Adrenal gland (tissue), 5 donors: ENCODE results near the gene NPAS3.
A peak's percentile ranks its signal among the peaks of the same experiment; 100 is the strongest.

Experiments
- POLR2A ChIP-seq, 2 donors: fragments of 450-650 bp; IDR thresholded peaks; one replicate each; pipeline ENCODE4 v1.6.1; 2017; ENCODE audit warnings: antibody characterized with exemption in 2 of 2, mild to moderate bottlenecking in 2 of 2, moderate library complexity in 1 of 2
- TF ChIP-seq, protein P1 (sequence below), 6 experiments: fragments of 450-650 bp in 4 of 6; fragments of 200-600 bp in 2 of 6; sonication (generic) in 1 of 6; IDR thresholded peaks; 1 replicate in 5 of 6; 2 replicates in 1 of 6; pipeline versions ENCODE4 v1.5.1 to v1.8.0; 2016 to 2021; ENCODE audit warnings: antibody characterized with exemption in 6 of 6, mild to moderate bottlenecking in 2 of 6, moderate library complexity in 1 of 6
- donor health status: DM: no; HTN: no; CAD: no.

DNA sequence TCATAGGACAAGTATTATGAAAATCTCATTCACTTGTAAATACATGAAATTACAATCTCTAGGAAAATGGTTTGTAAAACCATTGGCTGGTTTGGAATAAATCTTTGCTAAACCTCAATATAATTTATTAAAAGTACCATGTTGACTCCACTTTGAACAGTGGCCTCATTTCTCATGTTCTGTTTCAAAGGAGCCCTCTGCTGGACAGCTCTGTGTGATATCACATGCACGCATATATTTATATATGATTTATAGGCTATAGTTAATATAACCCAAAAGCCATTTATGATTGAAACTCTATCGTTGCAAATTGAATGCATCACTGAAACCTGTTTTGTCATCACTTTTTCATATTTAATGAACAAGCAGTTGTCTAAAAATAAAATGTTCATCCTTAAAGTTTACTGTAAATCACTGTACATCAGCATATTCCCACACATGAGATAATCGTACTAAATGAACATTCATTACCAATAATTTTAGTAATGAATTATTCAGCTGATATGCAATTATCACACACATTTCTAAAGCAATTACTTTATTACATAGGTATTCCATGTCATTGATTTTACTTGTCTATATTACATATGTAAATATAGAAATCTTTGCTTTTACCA, 493.8 kb downstream of the NPAS3 start:
- TF ChIP-seq, protein P1, sequence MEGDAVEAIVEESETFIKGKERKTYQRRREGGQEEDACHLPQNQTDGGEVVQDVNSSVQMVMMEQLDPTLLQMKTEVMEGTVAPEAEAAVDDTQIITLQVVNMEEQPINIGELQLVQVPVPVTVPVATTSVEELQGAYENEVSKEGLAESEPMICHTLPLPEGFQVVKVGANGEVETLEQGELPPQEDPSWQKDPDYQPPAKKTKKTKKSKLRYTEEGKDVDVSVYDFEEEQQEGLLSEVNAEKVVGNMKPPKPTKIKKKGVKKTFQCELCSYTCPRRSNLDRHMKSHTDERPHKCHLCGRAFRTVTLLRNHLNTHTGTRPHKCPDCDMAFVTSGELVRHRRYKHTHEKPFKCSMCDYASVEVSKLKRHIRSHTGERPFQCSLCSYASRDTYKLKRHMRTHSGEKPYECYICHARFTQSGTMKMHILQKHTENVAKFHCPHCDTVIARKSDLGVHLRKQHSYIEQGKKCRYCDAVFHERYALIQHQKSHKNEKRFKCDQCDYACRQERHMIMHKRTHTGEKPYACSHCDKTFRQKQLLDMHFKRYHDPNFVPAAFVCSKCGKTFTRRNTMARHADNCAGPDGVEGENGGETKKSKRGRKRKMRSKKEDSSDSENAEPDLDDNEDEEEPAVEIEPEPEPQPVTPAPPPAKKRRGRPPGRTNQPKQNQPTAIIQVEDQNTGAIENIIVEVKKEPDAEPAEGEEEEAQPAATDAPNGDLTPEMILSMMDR (IDR thresholded peaks at IDR 0.05) = peak; percentile 39 to 61 (median 42)
- TF ChIP-seq POLR2A (IDR thresholded peaks at IDR 0.05) = no peak
